Stimulated activated CD4-positive, alpha-beta T cell treated with anti-CD3 and anti-CD28 coated beads, Interleukin-12 subunit alpha, Interleukin-12 subunit beta, amount 100 ng/mL, for 48 hours (primary cell): Measurements from ENCODE around the gene ATPAF2.

Experiments
- DNase-seq, 3 donors: peaks; one replicate each; pipeline ENCODE4 v3.0.0-alpha.2; 2020; ENCODE audit warnings: low read depth in 2 of 3, low spot score in 1 of 3

Gene ATPAF2

DNA sequence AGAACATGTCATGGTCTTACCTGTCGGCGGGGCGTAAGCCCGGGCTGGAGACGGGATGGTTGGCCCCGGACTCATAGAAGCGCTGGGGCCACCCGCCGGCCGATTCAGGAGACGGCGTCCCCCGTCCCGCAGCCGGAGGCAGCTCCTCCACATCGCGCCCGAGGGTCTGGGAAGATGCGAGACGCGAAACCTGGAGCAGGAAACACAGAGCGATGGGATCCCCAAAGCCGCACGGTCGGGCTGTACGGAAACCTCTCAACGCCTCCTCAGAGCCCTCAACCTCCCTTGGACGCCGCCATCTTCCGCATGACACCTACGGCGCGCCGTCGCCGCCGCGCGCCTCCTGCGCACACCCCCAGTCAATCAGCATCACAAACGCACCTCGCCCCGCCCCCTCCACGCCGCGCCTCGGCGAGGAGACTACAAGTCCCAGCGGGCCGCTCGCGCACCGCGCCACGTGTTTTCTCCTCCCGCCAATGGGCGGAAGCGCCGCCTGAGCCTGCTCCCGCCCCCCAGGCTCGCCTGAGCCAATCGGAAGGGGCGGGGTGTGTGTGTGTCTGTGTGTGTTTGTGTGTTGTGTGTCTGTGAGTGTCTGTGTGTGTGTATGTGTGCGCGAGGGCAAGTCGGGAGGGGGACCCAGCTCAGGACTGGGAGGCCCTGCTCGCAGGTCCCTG lies at the start of gene ATPAF2, which contains the start of gene GID4:
Gene ATPAF2, minus strand, starts transcription at position 308 of the 674 bp plus-strand sequence. Its CDS starts 155 bp downstream, at position 153.
Gene GID4, plus strand, starts transcription at position 548 of the 674 bp plus-strand sequence. Its CDS starts 57 bp downstream, at position 605.
- DNase-seq, result peak; percentile 99 to 100 (median 99)

DNA sequence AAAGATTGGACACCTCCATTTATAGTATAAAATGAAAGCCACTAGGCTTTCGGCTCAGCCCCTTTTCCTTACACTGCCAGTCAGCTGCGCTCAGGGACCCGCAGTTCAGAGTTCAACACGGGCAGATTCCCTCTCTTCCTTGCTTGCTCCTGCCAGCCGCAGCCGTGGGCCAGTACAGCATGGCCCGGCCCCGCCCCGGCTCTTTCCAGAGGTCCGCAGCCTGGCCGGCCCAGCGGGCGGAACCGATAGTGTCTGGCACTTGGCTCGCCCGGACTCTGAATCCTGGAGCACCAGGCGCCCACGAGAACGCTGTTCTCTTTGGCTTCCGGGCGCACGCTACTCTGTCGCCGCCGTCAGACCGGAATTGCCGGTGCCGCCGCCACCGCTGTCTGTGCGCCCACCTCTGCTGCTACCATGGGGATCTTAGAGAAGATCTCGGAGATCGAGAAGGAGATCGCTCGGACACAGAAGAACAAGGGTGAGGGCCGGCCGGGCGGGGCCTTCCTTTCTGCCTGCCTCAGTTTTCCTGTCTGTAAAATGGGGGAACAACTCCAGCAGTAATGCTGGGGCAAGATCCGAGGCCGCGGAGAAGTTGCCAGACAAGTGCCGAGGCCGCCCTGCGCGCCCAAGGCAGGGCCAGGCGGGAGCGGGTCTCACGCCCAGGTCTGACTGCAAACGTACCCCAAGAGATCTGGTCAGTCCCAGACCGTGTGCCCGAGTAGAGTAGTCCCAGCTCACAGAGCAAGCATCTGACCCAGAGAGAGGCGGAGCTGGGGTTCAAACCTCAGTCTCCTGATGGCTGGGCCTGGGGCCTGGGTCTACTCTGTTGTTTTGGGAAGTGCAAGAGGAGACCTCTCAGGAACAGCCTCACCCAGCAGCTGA lies 48.9 kb upstream of the ATPAF2 start, which contains the start of gene DRG2:
Gene DRG2, plus strand, starts transcription at position 339 of the 882 bp plus-strand sequence. Its CDS starts 76 bp downstream, at position 415.
- DNase-seq, result peak; percentile 85 to 95 (median 87)

- DNase-seq, result no peak
These were observed 45.3 kb upstream of the ATPAF2 start for GRCh38 chr17:18084256-18084655.

- DNase-seq, result no peak
These were observed 40.6 kb upstream of the ATPAF2 start for GRCh38 chr17:18079543-18079942.

DNA sequence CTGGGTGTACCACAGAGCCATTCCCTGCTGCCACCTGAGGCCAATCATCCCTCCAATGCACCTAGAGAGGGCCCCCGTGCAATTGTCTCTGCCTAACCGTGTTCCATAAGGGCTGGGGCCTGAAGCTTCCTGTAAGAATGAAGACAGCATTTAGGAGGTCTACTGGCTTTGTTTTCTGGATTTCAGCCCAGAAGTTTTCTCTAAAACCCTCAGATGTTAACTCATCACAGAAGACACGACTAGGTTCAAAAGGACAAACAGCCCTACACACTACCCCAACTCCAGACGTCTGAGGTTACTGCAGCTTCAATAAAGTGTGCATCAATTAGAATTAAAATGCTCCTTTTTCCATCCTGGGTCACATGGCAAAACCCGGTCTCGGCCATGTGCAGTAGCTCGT lies 38.0 kb upstream of the ATPAF2 start:
- no peak for DNase-seq

GRCh38 chr17:18074566-18075272 lies 35.8 kb upstream of the ATPAF2 start:
- no peak for DNase-seq

GRCh38 chr17:18071751-18072150 lies 32.8 kb upstream of the ATPAF2 start:
- DNase-seq, result no peak

DNA sequence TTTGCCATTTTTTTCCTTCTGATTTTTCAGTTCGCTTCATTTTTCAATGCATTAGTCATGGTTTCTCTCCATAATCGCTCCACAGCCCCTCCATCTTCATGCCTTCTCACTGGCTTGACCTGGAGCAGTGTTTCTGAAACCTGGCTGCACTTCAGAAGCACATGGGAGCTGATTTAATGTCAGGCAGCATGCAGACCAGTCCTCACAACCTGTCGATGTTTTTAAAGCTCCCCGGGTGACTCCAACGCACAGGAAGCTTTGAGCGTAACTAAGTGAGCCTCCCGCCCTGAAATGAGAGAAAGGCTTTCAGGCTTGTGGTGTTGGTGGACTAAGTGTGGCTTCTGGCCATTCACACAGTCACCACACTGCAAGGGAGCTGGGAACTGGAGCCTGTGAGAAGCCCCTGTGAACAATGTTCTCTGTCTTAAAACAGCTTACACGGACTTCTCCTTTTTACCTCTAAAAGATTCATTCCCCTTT lies 31.9 kb upstream of the ATPAF2 start:
- no peak for DNase-seq

DNA sequence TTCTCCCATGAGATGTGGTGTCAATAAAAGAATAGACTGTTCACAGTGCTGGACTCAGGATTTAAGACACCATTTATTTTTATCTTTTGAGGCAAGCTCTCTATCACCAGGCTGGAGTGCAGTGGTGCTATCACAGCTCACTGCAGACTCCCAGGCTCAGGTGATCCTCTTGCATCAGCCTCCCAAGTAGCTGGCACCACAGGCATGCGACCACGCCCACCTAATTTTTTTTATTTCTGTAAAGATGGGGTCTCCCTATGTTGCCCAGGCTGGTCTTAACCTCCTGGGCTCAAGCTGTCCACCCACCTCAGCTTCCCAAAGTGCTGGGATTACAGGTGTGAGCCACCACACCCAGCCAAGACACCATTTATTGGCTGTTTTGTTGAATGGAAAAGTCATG lies 30.1 kb upstream of the ATPAF2 start:
- no peak for DNase-seq

GRCh38 chr17:18066866-18067265 lies 27.9 kb upstream of the ATPAF2 start:
- no peak for DNase-seq

DNA sequence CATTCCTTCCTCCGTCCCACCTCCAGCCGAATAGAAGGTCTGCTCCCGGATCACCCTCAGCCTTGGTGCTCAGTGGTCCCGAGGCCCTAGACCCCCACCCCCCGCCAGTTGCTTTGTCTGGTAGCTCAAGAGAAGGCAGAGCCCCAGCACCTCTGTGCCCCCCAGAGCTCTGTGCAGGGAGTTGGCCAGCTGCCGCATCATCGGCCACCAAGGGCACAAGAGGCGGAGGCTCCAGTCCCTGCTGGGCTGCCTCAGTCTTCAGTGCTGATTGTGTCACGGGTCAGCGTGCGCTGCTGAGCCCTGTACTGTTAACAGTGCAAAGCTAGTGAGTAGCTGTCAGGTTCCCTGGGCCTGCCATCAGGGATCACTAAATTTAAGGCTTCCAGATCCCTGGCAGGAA lies 26.6 kb upstream of the ATPAF2 start:
- DNase-seq, result no peak

DNA sequence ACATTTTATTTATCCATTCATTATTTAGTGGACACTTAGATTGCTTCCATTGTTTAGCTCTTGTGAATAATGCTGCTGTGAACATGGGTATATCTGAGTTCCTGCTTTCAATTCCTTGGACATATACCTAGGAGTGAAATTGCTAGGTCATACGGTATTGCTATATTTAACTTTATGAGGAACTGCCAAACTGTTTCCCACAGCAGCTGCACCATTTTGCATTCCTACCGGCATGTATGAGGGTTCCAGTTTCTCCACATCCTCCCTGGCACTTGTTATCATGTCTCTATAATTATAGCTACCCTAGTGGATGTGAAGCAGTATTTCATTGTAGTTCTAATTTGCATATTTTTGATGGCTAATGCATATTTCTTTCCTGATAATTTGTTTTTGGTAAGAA lies 25.1 kb upstream of the ATPAF2 start:
- DNase-seq, result no peak

DNA sequence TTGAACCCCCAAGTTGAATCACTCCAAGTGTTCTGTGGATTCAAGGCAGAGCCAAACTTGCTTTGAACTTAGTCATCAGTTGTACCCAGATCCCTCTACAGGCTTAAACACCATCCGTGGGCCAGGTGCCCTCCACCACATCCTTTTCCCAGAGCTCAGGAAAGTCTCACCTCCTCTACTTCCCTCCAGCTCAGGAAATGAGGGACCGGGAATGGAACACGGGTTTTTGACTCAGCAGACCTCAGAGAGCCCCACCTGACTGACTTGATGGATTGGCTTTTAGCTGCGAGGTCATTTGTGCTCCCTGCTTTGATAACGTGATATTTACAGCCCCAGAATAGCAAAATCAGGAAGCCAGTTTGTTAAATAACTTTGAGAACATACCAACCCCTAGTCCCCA lies 20.3 kb upstream of the ATPAF2 start:
- DNase-seq, result no peak

GRCh38 chr17:18056214-18056613 lies 17.2 kb upstream of the ATPAF2 start:
- no peak for DNase-seq

GRCh38 chr17:18055597-18055996 lies 16.6 kb upstream of the ATPAF2 start:
- no peak for DNase-seq

GRCh38 chr17:18045691-18046350 lies 6.9 kb upstream of the ATPAF2 start:
- DNase-seq, result no peak

DNA sequence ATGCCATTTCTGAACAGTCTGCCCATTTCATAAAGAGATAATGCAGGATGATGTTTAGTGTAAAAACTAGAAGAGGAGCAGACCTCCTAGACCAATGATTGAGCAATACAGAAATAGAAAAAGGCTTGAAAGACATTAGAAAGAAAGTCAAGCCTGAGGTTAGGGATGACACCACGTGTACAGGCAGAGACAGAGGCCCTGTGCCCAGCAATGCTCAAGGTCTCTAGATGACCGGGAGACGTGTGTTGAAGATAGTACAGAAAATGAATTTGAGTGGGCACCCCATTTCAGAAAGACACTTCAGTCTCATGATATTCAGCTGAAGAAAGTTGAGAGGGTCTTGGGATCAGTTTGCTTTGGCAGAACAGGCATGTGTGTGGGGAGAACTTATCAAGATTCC lies 5.6 kb upstream of the ATPAF2 start:
- no peak for DNase-seq

GRCh38 chr17:18043491-18043890 lies 4.5 kb upstream of the ATPAF2 start:
- DNase-seq, result no peak

DNA sequence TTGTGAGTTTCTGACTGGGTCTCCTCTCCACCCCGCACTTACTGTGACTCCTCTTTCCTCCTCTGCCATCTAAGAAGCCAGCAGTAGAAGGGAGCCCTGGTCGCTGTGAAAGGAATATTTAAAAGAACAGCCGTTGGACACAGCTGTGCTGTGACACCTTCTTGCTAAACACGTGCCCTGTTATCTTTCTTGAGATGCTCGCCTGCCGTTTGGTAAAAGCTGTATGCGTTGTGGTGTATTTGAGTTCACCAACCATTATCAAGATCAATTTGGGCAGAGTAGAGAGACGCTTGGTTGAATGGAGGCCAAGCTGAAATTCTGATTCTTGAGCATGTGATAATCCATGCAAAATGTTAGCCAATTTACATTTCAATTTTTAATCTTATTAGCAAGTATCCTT lies 4.0 kb upstream of the ATPAF2 start:
- no peak for DNase-seq

- DNase-seq, result no peak
These were observed 2.8 kb upstream of the ATPAF2 start for GRCh38 chr17:18041776-18042175.
